22Rv1 (cell line): ENCODE results near the gene ARL2BP.

Experiments
- ZFX ChIP-seq: fragments of 450-650 bp; IDR thresholded peaks from 2 replicates; pipeline ENCODE4 v1.6.1; 2017; ENCODE audit warnings: antibody characterized with exemption, borderline replicate concordance
- TF ChIP-seq, protein P1 (sequence below): fragments of 450-650 bp; IDR thresholded peaks from 2 replicates; pipeline ENCODE4 v1.5.1; 2017; ENCODE audit warnings: mild to moderate bottlenecking

DNA sequence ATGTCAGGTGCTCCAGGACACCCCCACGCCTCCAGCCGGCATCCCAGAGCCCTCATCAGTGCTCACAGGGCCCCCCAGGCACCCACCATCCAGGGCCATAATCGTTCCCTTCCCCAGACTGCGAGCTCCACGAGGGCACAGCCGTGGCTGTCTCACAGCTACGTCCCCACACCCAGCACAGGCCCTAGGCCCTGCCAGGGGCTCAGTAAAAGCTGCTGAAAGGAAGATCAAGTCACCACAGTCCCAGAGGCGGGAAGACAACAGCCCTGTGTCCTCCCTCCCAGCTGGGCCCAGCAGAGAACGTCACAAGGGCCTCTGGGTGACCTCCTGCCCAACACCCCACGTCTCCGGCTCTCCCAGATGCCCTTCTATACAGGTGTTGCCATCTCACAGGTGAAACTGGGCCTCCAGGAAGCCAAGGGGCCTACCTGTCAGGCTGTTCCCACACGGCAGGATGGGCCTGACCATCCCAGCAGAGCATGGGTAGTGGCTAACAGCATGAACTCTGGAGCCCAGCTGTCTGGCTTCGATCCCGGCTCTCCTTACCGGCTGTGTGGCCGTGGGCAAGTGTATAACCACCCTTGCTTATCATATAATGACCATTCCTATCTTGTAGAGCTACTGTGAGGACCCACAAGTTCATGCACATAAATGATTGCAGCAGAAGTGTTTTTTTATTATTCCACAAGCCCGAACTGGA, 17.9 kb downstream of the ARL2BP start:
- TF ChIP-seq ZFX, result no peak
- TF ChIP-seq, protein P1, sequence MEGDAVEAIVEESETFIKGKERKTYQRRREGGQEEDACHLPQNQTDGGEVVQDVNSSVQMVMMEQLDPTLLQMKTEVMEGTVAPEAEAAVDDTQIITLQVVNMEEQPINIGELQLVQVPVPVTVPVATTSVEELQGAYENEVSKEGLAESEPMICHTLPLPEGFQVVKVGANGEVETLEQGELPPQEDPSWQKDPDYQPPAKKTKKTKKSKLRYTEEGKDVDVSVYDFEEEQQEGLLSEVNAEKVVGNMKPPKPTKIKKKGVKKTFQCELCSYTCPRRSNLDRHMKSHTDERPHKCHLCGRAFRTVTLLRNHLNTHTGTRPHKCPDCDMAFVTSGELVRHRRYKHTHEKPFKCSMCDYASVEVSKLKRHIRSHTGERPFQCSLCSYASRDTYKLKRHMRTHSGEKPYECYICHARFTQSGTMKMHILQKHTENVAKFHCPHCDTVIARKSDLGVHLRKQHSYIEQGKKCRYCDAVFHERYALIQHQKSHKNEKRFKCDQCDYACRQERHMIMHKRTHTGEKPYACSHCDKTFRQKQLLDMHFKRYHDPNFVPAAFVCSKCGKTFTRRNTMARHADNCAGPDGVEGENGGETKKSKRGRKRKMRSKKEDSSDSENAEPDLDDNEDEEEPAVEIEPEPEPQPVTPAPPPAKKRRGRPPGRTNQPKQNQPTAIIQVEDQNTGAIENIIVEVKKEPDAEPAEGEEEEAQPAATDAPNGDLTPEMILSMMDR, result no peak
